CD4-positive, alpha-beta T cell treated with Interleukin-1 beta for 1 hour (primary cell): ENCODE results near the gene IHH.

ENCODE experiments used
- DNase-seq, 2 donors: peaks; one replicate each; pipeline ENCODE4 v3.0.0-alpha.2; 2020 to 2022

IHH gene

GRCh38 chr2:219037783-219038499, 22.8 kb downstream of the IHH start:
- no peak for DNase-seq

GRCh38 chr2:219035942-219036341, 24.8 kb downstream of the IHH start:
- no peak for DNase-seq

- DNase-seq: no peak
Observed at GRCh38 chr2:219034823-219035222, 25.9 kb downstream of the IHH start.

- DNase-seq: no peak
Observed at GRCh38 chr2:219032051-219032745, 28.5 kb downstream of the IHH start.

GRCh38 chr2:219031005-219031738, 29.5 kb downstream of the IHH start:
- no peak for DNase-seq

GRCh38 chr2:219030177-219030940, 30.4 kb downstream of the IHH start:
- no peak for DNase-seq

- peak; percentile 73 for DNase-seq
Observed at GRCh38 chr2:219029829-219030165, 30.9 kb downstream of the IHH start.

- DNase-seq: no peak
Observed at GRCh38 chr2:219028996-219029828, 31.5 kb downstream of the IHH start.

- no peak for DNase-seq
Observed at GRCh38 chr2:219028141-219028540, 32.6 kb downstream of the IHH start.

GRCh38 chr2:219027511-219028055, 33.1 kb downstream of the IHH start:
- DNase-seq: no peak

- no peak for DNase-seq
Observed at GRCh38 chr2:219026946-219027345, 33.8 kb downstream of the IHH start.

GRCh38 chr2:219025637-219026585, 34.8 kb downstream of the IHH start:
- no peak for DNase-seq

GRCh38 chr2:219024059-219024458, 36.7 kb downstream of the IHH start:
- DNase-seq: no peak

GRCh38 chr2:219023045-219023605, 37.6 kb downstream of the IHH start:
- DNase-seq: no peak

GRCh38 chr2:219022616-219023015, 38.1 kb downstream of the IHH start:
- DNase-seq: no peak

- DNase-seq: no peak
Observed at GRCh38 chr2:219022041-219022440, 38.7 kb downstream of the IHH start.

- no peak for DNase-seq
Observed at GRCh38 chr2:219021591-219021990, 39.1 kb downstream of the IHH start.

- DNase-seq: no peak
Observed at GRCh38 chr2:219020604-219021365, 39.9 kb downstream of the IHH start.

- no peak for DNase-seq
Observed at GRCh38 chr2:219019436-219019835, 41.3 kb downstream of the IHH start.

GRCh38 chr2:219018726-219019125, 42.0 kb downstream of the IHH start:
- DNase-seq: no peak
